ENCODE measurements around the gene CD248.

The CD248 gene

DNA sequence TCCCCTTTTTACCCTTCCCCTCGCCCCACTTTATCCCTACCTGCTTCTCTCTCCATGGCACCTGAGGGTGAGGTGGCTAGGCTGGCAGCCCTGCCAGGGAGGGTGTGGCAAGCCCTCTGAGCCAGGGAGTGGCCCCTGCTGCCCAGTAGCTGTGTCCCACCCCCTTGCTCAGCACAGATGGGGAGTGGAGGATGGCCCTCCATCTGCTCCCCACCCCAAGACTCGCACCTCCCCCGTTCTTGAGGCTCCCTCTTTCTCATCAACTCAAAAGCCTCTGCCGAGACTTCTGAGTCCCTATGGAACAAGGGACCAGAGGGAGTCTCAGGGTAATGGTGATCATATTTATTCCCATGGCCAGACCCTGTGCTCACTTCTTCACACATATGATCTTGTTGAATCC is 23.5 kb downstream of the CD248 start:
- no peak for DNase-seq (ENCODE audit: extremely low spot score)
- TF ChIP-seq, protein P1, sequence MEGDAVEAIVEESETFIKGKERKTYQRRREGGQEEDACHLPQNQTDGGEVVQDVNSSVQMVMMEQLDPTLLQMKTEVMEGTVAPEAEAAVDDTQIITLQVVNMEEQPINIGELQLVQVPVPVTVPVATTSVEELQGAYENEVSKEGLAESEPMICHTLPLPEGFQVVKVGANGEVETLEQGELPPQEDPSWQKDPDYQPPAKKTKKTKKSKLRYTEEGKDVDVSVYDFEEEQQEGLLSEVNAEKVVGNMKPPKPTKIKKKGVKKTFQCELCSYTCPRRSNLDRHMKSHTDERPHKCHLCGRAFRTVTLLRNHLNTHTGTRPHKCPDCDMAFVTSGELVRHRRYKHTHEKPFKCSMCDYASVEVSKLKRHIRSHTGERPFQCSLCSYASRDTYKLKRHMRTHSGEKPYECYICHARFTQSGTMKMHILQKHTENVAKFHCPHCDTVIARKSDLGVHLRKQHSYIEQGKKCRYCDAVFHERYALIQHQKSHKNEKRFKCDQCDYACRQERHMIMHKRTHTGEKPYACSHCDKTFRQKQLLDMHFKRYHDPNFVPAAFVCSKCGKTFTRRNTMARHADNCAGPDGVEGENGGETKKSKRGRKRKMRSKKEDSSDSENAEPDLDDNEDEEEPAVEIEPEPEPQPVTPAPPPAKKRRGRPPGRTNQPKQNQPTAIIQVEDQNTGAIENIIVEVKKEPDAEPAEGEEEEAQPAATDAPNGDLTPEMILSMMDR (IDR thresholded peaks at IDR 0.05; ENCODE audit: control extremely low read depth, extremely low read depth, low read depth, missing control alignments) = no peak
- ChIA-PET POLR2A (no interaction called here), CTCF (no interaction called here)

GRCh38 chr11:66292543-66293332 is 24.1 kb downstream of the CD248 start:
- ChIA-PET POLR2A (no interaction called here), CTCF (no interaction called here)
- DNase-seq (ENCODE audit: extremely low spot score) = no peak

GRCh38 chr11:66291706-66292542 is 24.9 kb downstream of the CD248 start, which contains the start of gene TMEM151A:
Gene TMEM151A, plus strand, starts transcription at chr11:66291894. Its CDS starts 120 bp downstream, at chr11:66292014.
- no peak for DNase-seq (ENCODE audit: extremely low spot score)
- POLR2A ChIA-PET = interaction anchor here (1.2 kb wide), 1 partner anchor 21 kb away, joined by 4 read pairs; no protein-coding TSS in a partner anchor
- TF ChIP-seq, protein P1 (IDR thresholded peaks at IDR 0.05; ENCODE audit: control extremely low read depth, extremely low read depth, low read depth, missing control alignments) = no peak
- CTCF ChIA-PET = interaction anchor here (0.6 to 1.9 kb wide), 6 partner anchors 9 to 98 kb away, joined by 3 to 12 read pairs (median 3); no protein-coding TSS in a partner anchor

More at GRCh38 chr11:66292543-66293332, 24.1 kb downstream of the CD248 start:
- TF ChIP-seq, protein P1 (IDR thresholded peaks at IDR 0.05; ENCODE audit: control extremely low read depth, extremely low read depth, low read depth, missing control alignments) = no peak

GRCh38 chr11:66291303-66291705 is 25.5 kb downstream of the CD248 start:
- no peak for DNase-seq (ENCODE audit: extremely low spot score)
- ChIA-PET CTCF (interaction anchor here (0.6 to 1.9 kb wide), 6 partner anchors 8 to 98 kb away, joined by 3 to 12 read pairs (median 3); no protein-coding TSS in a partner anchor), POLR2A (interaction anchor here (1.2 kb wide), 1 partner anchor 21 kb away, joined by 4 read pairs; no protein-coding TSS in a partner anchor)
- TF ChIP-seq, protein P1 (IDR thresholded peaks at IDR 0.05; ENCODE audit: control extremely low read depth, extremely low read depth, low read depth, missing control alignments) = no peak

- DNase-seq (ENCODE audit: extremely low spot score) = no peak
- TF ChIP-seq, protein P1 (IDR thresholded peaks at IDR 0.05; ENCODE audit: control extremely low read depth, extremely low read depth, low read depth, missing control alignments) = no peak
- CTCF ChIA-PET = interaction anchor here (1.3 to 1.9 kb wide), 4 partner anchors 7 to 223 kb away, joined by 3 to 12 read pairs (median 6); no protein-coding TSS in a partner anchor
- POLR2A ChIA-PET = interaction anchor here (1.2 kb wide), 1 partner anchor 22 kb away, joined by 4 read pairs; no protein-coding TSS in a partner anchor
Measured at GRCh38 chr11:66290330-66290621, 26.6 kb downstream of the CD248 start.

All from GM10248 (cell line).